Mesendoderm (in vitro differentiated cells): Measurements from ENCODE around the gene ADSL.
A peak's percentile ranks its signal among the peaks of the same experiment; 100 is the strongest.

Experiments used
- DNase-seq: peaks from one replicate; pipeline ENCODE4 v3.0.0; 2013
- H2AK5ac ChIP-seq: 2 replicates; pipeline ENCODE4 v1.6.1; 2013; ENCODE audit warnings: low read length, inconsistent platforms
- H2BK120ac ChIP-seq: 2 replicates; pipeline ENCODE4 v1.6.1; 2013; ENCODE audit warnings: low read depth, mild to moderate bottlenecking, low read length, moderate library complexity, mixed read lengths
- H2BK15ac ChIP-seq: replicated peaks from 2 replicates; pipeline ENCODE4 v1.6.1; 2013; ENCODE audit warnings: low read depth, mild to moderate bottlenecking, moderate library complexity
- H2BK5ac ChIP-seq: 2 replicates; pipeline ENCODE4 v1.6.1; 2013; ENCODE audit warnings: low read length, inconsistent platforms
- H3K18ac ChIP-seq: 2 replicates; pipeline ENCODE4 v1.6.1; 2013; ENCODE audit warnings: mild to moderate bottlenecking, low read length, mixed read lengths
- H3K23ac ChIP-seq: one replicate; pipeline ENCODE4 v1.6.1; 2013; ENCODE audit warnings: low read length
- H3K27ac ChIP-seq: 2 replicates; pipeline ENCODE4 v1.5.1; 2013; ENCODE audit warnings: low read depth, mild to moderate bottlenecking, inconsistent platforms, low read length, moderate library complexity
- H3K27me3 ChIP-seq: 2 replicates; pipeline ENCODE4 v1.6.1; 2013; ENCODE audit warnings: low read length, control low read depth, mild to moderate bottlenecking, inconsistent platforms; ENCODE audit not compliant: insufficient read depth, poor library complexity
- H3K36me3 ChIP-seq: 2 replicates; pipeline ENCODE4 v1.6.1; 2013; ENCODE audit warnings: low read length, inconsistent platforms; ENCODE audit not compliant: control insufficient read depth, insufficient read depth
- H3K4ac ChIP-seq: one replicate; pipeline ENCODE4 v1.6.1; 2013; ENCODE audit warnings: low read depth, mild to moderate bottlenecking, low read length, moderate library complexity
- H3K4me1 ChIP-seq: 2 replicates; pipeline ENCODE4 v1.6.1; 2013; ENCODE audit warnings: low read depth, low read length, inconsistent platforms; ENCODE audit not compliant: control insufficient read depth
- H3K4me2 ChIP-seq: 2 replicates; pipeline ENCODE4 v1.6.1; 2013; ENCODE audit warnings: low read length
- H3K4me3 ChIP-seq: 2 replicates; pipeline ENCODE4 v1.5.1; 2013; ENCODE audit warnings: mild to moderate bottlenecking, low read length
- H3K56ac ChIP-seq: one replicate; pipeline ENCODE4 v1.6.1; 2013; ENCODE audit warnings: low read length
- H3K79me1 ChIP-seq: 2 replicates; pipeline ENCODE4 v1.6.1; 2013; ENCODE audit warnings: low read length, inconsistent platforms
- H3K79me2 ChIP-seq: 2 replicates; pipeline ENCODE4 v1.6.1; 2013; ENCODE audit warnings: mild to moderate bottlenecking, low read length; ENCODE audit not compliant: control insufficient read depth, insufficient read depth
- H3K9ac ChIP-seq: 2 replicates; pipeline ENCODE4 v1.6.1; 2013; ENCODE audit warnings: low read length, inconsistent platforms
- H4K5ac ChIP-seq: one replicate; pipeline ENCODE4 v1.6.1; 2013; ENCODE audit warnings: low read length
- H4K8ac ChIP-seq: one replicate; pipeline ENCODE4 v1.6.1; 2013; ENCODE audit warnings: low read depth, mild to moderate bottlenecking, control low read depth, low read length, moderate library complexity
- WGBS: extraction: QIAGEN DNeasy Blood & Tissue Kit; methylation state at CpG from one replicate; pipeline ENCODE4 v1.1.7; 2013; ENCODE audit warnings: low lambda C conversion rate, missing lambda C conversion rate; ENCODE audit not compliant: insufficient coverage; ENCODE audit errors: extremely low coverage; 5-methylcytosine and 5-hydroxymethylcytosine counted together

The ADSL gene

GRCh38 chr22:40407831-40408717 is 61.8 kb downstream of the ADSL start:
- H3K27ac ChIP-seq: no peak overlapping the region
- no peak overlapping the region for H4K5ac ChIP-seq
- DNase-seq: no peak
- H3K27me3 ChIP-seq: no peaks in the 10 kb centered on the region
- no peaks in the 10 kb centered on the region for H3K79me2 ChIP-seq
- H3K23ac ChIP-seq: no peak overlapping the region
- no peak overlapping the region for H3K18ac ChIP-seq
- H2AK5ac ChIP-seq: no peak overlapping the region
- no peak overlapping the region for H2BK5ac ChIP-seq
- no peak overlapping the region for H3K4ac ChIP-seq
- H3K56ac ChIP-seq: no peak overlapping the region
- H3K4me2 ChIP-seq: no peak overlapping the region
- H2BK120ac ChIP-seq: no peak overlapping the region
- H4K8ac ChIP-seq: no peak overlapping the region
- H2BK15ac ChIP-seq: no peak overlapping the region
- no peak overlapping the region for H3K9ac ChIP-seq
- no peaks in the 10 kb centered on the region for H3K79me1 ChIP-seq
- H3K4me1 ChIP-seq: no peaks in the 10 kb centered on the region
- no peak overlapping the region for H3K4me3 ChIP-seq
- WGBS: no CpG with 5 or more reads among the region's 32 CpGs
- peaks cover 29% of the 10 kb centered on the region for H3K36me3 ChIP-seq

- no peak overlapping the region for H2BK5ac ChIP-seq
- no peak overlapping the region for H2AK5ac ChIP-seq
- H4K8ac ChIP-seq: no peak overlapping the region
- no peak overlapping the region for H3K56ac ChIP-seq
- no peak overlapping the region for H2BK15ac ChIP-seq
- H3K36me3 ChIP-seq: peaks cover 27% of the 10 kb centered on the region
- no peak overlapping the region for H3K4me3 ChIP-seq
- no peaks in the 10 kb centered on the region for H3K79me2 ChIP-seq
- H3K79me1 ChIP-seq: no peaks in the 10 kb centered on the region
- no peaks in the 10 kb centered on the region for H3K27me3 ChIP-seq
- H3K4me2 ChIP-seq: no peak overlapping the region
- no peak overlapping the region for H3K4ac ChIP-seq
- H2BK120ac ChIP-seq: no peak overlapping the region
- H4K5ac ChIP-seq: no peak overlapping the region
- H3K4me1 ChIP-seq: no peaks in the 10 kb centered on the region
- no peak overlapping the region for H3K23ac ChIP-seq
- H3K9ac ChIP-seq: no peak overlapping the region
- H3K18ac ChIP-seq: no peak overlapping the region
- no peak overlapping the region for H3K27ac ChIP-seq
- no CpG with 5 or more reads among the region's 21 CpGs for WGBS
- DNase-seq: no peak
Observed at GRCh38 chr22:40408718-40409612, 62.7 kb downstream of the ADSL start.

GRCh38 chr22:40409613-40410113 is 63.4 kb downstream of the ADSL start:
- H4K8ac ChIP-seq: no peak overlapping the region
- H3K27ac ChIP-seq: no peak overlapping the region
- peaks cover 24% of the 10 kb centered on the region for H3K36me3 ChIP-seq
- no peak overlapping the region for H4K5ac ChIP-seq
- H3K23ac ChIP-seq: no peak overlapping the region
- H2BK15ac ChIP-seq: no peak overlapping the region
- H3K4me1 ChIP-seq: no peaks in the 10 kb centered on the region
- no peak overlapping the region for H3K4me2 ChIP-seq
- H3K79me2 ChIP-seq: no peaks in the 10 kb centered on the region
- no peak overlapping the region for H2AK5ac ChIP-seq
- no peak overlapping the region for H3K4me3 ChIP-seq
- no peak overlapping the region for H3K18ac ChIP-seq
- WGBS: no CpG with 5 or more reads among the region's 11 CpGs
- H2BK120ac ChIP-seq: no peak overlapping the region
- no peak overlapping the region for H2BK5ac ChIP-seq
- no peak overlapping the region for H3K9ac ChIP-seq
- no peak overlapping the region for H3K56ac ChIP-seq
- H3K27me3 ChIP-seq: no peaks in the 10 kb centered on the region
- DNase-seq: no peak
- no peaks in the 10 kb centered on the region for H3K79me1 ChIP-seq
- H3K4ac ChIP-seq: no peak overlapping the region

GRCh38 chr22:40410272-40410671 is 64.0 kb downstream of the ADSL start:
- Histone ChIP-seq H2BK15ac (no peak overlapping the region), H3K9ac (no peak overlapping the region), H3K36me3 (peaks cover 24% of the 10 kb centered on the region), H3K23ac (no peak overlapping the region), H3K79me2 (no peaks in the 10 kb centered on the region), H3K4me1 (no peaks in the 10 kb centered on the region), H3K27ac (no peak overlapping the region), H2AK5ac (no peak overlapping the region), H3K4me2 (no peak overlapping the region), H3K27me3 (no peaks in the 10 kb centered on the region), H2BK5ac (no peak overlapping the region), H3K4ac (no peak overlapping the region), H4K8ac (no peak overlapping the region), H3K18ac (no peak overlapping the region), H2BK120ac (no peak overlapping the region), H3K4me3 (no peak overlapping the region), H3K56ac (no peak overlapping the region), H4K5ac (no peak overlapping the region), H3K79me1 (no peaks in the 10 kb centered on the region)
- DNase-seq: peak; percentile 13
- WGBS: no CpG with 5 or more reads among the region's 8 CpGs

GRCh38 chr22:40410731-40411505 is 64.6 kb downstream of the ADSL start:
- Histone ChIP-seq H3K27me3 (no peaks in the 10 kb centered on the region), H3K79me1 (no peaks in the 10 kb centered on the region), H4K8ac (no peak overlapping the region), H4K5ac (no peak overlapping the region), H3K18ac (no peak overlapping the region), H2AK5ac (no peak overlapping the region), H3K4me3 (no peak overlapping the region), H3K23ac (no peak overlapping the region), H3K56ac (no peak overlapping the region), H2BK5ac (no peak overlapping the region), H3K4me2 (no peak overlapping the region), H3K9ac (no peak overlapping the region), H3K4me1 (no peaks in the 10 kb centered on the region), H3K27ac (no peak overlapping the region), H2BK120ac (no peak overlapping the region), H3K36me3 (peaks cover 22% of the 10 kb centered on the region), H2BK15ac (no peak overlapping the region), H3K79me2 (no peaks in the 10 kb centered on the region), H3K4ac (no peak overlapping the region)
- no CpG with 5 or more reads among the region's 13 CpGs for WGBS
- no peak for DNase-seq
